B cell (primary cell): ENCODE results near the gene SPTY2D1. TPM values are rescaled to one million over a fixed set of nuclear protein-coding genes. Genes with fewer than 3 reads are reported as not detected.

Source experiments
- ATAC-seq: fragments of 200-7000 bp; cut with Tn5 transposase; one replicate; pipeline ENCODE4 v1.10.0; 2021; ENCODE audit warnings: low read depth, mild to moderate bottlenecking, moderate number of reproducible peaks, moderate library complexity
- CTCF ChIA-PET: fragments of 350-600 bp; sonication (Branson Sonifier 250); formaldehyde crosslinking; loops from one replicate; lab custom pipeline; 2021; ENCODE audit warnings: antibody characterized with exemption, inconsistent platforms; lab: Charles Lee
- POLR2A ChIA-PET: fragments of 350-600 bp; sonication (Branson Sonifier 250); formaldehyde crosslinking; loops from one replicate; lab custom pipeline; 2021; ENCODE audit warnings: antibody characterized with exemption; lab: Charles Lee
- DNase-seq: peaks from one replicate; pipeline ENCODE4 v3.0.0; 2013
- H2AFZ ChIP-seq: 2 replicates; pipeline ENCODE4 v1.6.1; 2012; ENCODE audit warnings: mild to moderate bottlenecking, low read depth, low read length; ENCODE audit not compliant: insufficient read depth, poor library complexity, severe bottlenecking
- H3K27ac ChIP-seq, 2 donors: 1 replicate in 1 of 2; 2 replicates in 1 of 2; pipeline ENCODE4 v1.5.1; 2012 to 2013; ENCODE audit warnings: low read length in 2 of 2, mild to moderate bottlenecking in 2 of 2, moderate library complexity in 1 of 2
- H3K27me3 ChIP-seq, 4 experiments: fragments of 200-600 bp in 1 of 4; sonication (generic) in 1 of 4; replicated peaks in 1 of 4; 1 replicate in 2 of 4; 2 replicates in 2 of 4; pipeline versions ENCODE4 v1.6.1 to v1.7.0; 2013 to 2016; ENCODE audit warnings: low read length in 3 of 4, mild to moderate bottlenecking in 2 of 4, mixed read lengths in 1 of 4, moderate library complexity in 1 of 4; ENCODE audit not compliant: insufficient read depth in 4 of 4, control insufficient read depth in 3 of 4; ENCODE audit errors: control extremely low read depth in 1 of 4
- H3K36me3 ChIP-seq, 2 experiments: replicated peaks in 1 of 2; 1 replicate in 1 of 2; 2 replicates in 1 of 2; pipeline versions ENCODE4 v1.6.1 to v1.7.1; 2013; ENCODE audit warnings: low read length in 1 of 2; ENCODE audit not compliant: insufficient read depth in 2 of 2, control insufficient read depth in 1 of 2; ENCODE audit errors: control extremely low read depth in 1 of 2, extremely low read depth in 1 of 2
- H3K4me1 ChIP-seq, 2 donors: fragments of 200-600 bp in 1 of 2; sonication (generic) in 1 of 2; 1 replicate in 1 of 2; 2 replicates in 1 of 2; pipeline versions ENCODE4 v1.5.1 to v1.6.1; 2013 to 2017; ENCODE audit warnings: low read length in 2 of 2; ENCODE audit not compliant: control insufficient read depth in 2 of 2, insufficient read depth in 2 of 2
- H3K4me2 ChIP-seq: replicated peaks from 2 replicates; pipeline ENCODE3; 2012; ENCODE audit warnings: mild to moderate bottlenecking, low read depth, low read length; ENCODE audit not compliant: poor library complexity, severe bottlenecking
- H3K4me3 ChIP-seq, 5 experiments: fragments of 200-600 bp in 1 of 5; sonication (generic) in 1 of 5; 1 replicate in 3 of 5; 2 replicates in 2 of 5; pipeline versions ENCODE4 v1.5.1 to v1.7.0; 2011 to 2016; ENCODE audit warnings: low read length in 4 of 5, mild to moderate bottlenecking in 4 of 5, low read depth in 2 of 5, control low read depth in 1 of 5, moderate library complexity in 1 of 5; ENCODE audit not compliant: insufficient read depth in 1 of 5; ENCODE audit errors: control extremely low read depth in 1 of 5, extremely low read depth in 1 of 5
- H3K79me2 ChIP-seq: fragments of 200-600 bp; sonication (generic); one replicate; pipeline ENCODE4 v1.6.0; 2016; ENCODE audit warnings: low read length; ENCODE audit not compliant: control insufficient read depth, insufficient read depth
- H3K9ac ChIP-seq: fragments of 200-600 bp; sonication (generic); 2 replicates; pipeline ENCODE4 v1.6.1; 2017; ENCODE audit warnings: mild to moderate bottlenecking, low read length, moderate library complexity
- H3K9me3 ChIP-seq, 3 donors: one replicate each; pipeline versions ENCODE4 v1.6.1 to v1.7.1; 2013; ENCODE audit warnings: low read length in 2 of 3; ENCODE audit not compliant: control insufficient read depth in 2 of 3, insufficient read depth in 1 of 3; ENCODE audit errors: control extremely low read depth in 1 of 3
- H4K20me1 ChIP-seq: 2 replicates; pipeline ENCODE4 v1.6.0; 2012; ENCODE audit warnings: mild to moderate bottlenecking, low read length; ENCODE audit not compliant: insufficient read depth, control insufficient read depth, poor library complexity, severe bottlenecking
- H3K27ac Mint-ChIP-seq: one replicate; pipeline ENCODE4 v1.8.0; 2021; ENCODE audit warnings: mixed read lengths
- H3K27me3 Mint-ChIP-seq: one replicate; pipeline ENCODE4 v1.8.0; 2021; ENCODE audit warnings: mixed read lengths
- H3K4me1 Mint-ChIP-seq: one replicate; pipeline ENCODE4 v1.8.0; 2021; ENCODE audit warnings: mixed read lengths
- H3K4me3 Mint-ChIP-seq: one replicate; pipeline ENCODE4 v1.8.0; 2021; ENCODE audit warnings: mixed read lengths
- H3K9me3 Mint-ChIP-seq: one replicate; pipeline ENCODE4 v1.8.0; 2022; ENCODE audit warnings: mixed read lengths; ENCODE audit not compliant: insufficient read depth
- EZH2 ChIP-seq: IDR thresholded peaks from 2 replicates; pipeline ENCODE4 v1.6.1; 2012; ENCODE audit warnings: borderline replicate concordance, low read depth, mild to moderate bottlenecking, moderate library complexity, low read length; ENCODE audit not compliant: insufficient read depth, poor library complexity, severe bottlenecking
- intact Hi-C: fragments of 100-400 bp; cut with micrococcal nuclease; formaldehyde crosslinking; loops from one replicate; pipeline ENCODE4 v1.10.0; 2022
- polyA plus RNA-seq: library from polyadenylated mRNA; depleted of rRNA; stranded (reverse); fragments of >200 nt; gene quantifications from 2 replicates; pipeline ENCODE4 v1.2.3, GENCODE V29; 2012
- total RNA-seq, 2 donors: library from RNA; stranded (reverse); fragments of 120-200 nt in 1 of 2; gene quantifications; 1 replicate in 1 of 2; 2 replicates in 1 of 2; pipeline versions ENCODE4 v1.2.3 to v1.2.4, GENCODE V29; 2013 to 2022
- TF ChIP-seq, protein P1 (sequence below): fragments of 200-600 bp; IDR thresholded peaks from one replicate; pipeline ENCODE4 v1.8.0; 2022; ENCODE audit warnings: antibody characterized with exemption, mild to moderate bottlenecking

The SPTY2D1 gene
- total and polyA plus RNA-seq, 2 donors (not counting 1 experiment from before 2014, with no cell fraction given): 4.7 to 17.8 TPM

DNA sequence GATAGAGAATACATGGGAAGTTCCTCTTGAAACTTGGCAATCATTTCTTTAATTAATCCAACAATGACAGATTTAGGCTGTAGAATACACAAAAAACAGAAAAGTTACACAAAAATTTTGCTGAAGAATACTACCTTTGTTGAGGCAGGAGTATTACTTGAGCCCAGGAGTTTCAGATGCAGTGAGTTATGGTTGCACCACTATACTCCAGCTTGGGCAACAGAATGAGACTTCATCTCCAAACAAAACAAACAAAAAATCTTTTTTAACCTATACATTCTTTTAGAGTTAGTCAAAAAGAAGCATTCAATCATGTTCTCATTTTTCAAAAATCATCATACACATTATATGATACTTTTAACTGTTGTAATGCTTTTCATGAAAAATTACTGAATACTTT, 67.7 kb downstream of the SPTY2D1 start:
- H3K9ac ChIP-seq: no peak overlapping the region
- POLR2A ChIA-PET: no interaction called here
- H3K27ac Mint-ChIP-seq: no peak overlapping the region

DNA sequence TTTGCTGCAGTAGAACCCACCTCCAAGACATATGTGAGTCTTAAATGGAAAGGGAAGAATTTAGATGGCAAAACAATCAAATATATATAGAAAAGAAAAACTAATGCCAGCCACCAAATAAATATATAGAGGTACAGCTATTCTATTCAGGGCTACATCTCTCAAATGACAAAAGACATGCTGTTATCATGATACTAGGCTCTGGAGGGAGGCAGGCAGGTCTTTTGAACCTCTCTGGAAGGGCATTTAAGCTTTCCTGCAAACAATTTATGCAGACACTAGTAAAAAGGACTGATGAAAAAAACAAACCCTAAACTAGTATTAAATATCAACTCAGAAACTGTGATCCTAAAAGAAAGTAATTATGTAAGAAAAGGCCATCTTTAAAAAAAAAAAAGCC, 70.0 kb downstream of the SPTY2D1 start:
- H3K27me3 Mint-ChIP-seq: no peaks in the 10 kb centered on the region

More for the DNA sequence above, 67.7 kb downstream of the SPTY2D1 start:
- Histone ChIP-seq H3K27me3 (no peaks in the 10 kb centered on the region), H3K79me2 (no peaks in the 10 kb centered on the region), H3K4me3 (no peak overlapping the region), H3K9me3 (no peaks in the 10 kb centered on the region), H4K20me1 (no peaks in the 10 kb centered on the region), H3K36me3 (no peaks in the 10 kb centered on the region), H2AFZ (no peak overlapping the region), H3K27ac (no peak overlapping the region), H3K4me2 (no peak overlapping the region), H3K4me1 (no peaks in the 10 kb centered on the region)
- no peak overlapping the region for H3K4me3 Mint-ChIP-seq
- CTCF ChIA-PET: interaction anchor here (0.6 kb wide), 1 partner anchor 224 kb away, joined by 3 read pairs; no protein-coding TSS in a partner anchor
- ATAC-seq (no peak), DNase-seq (no peak)
- TF ChIP-seq EZH2: no peak
- TF ChIP-seq, protein P1, sequence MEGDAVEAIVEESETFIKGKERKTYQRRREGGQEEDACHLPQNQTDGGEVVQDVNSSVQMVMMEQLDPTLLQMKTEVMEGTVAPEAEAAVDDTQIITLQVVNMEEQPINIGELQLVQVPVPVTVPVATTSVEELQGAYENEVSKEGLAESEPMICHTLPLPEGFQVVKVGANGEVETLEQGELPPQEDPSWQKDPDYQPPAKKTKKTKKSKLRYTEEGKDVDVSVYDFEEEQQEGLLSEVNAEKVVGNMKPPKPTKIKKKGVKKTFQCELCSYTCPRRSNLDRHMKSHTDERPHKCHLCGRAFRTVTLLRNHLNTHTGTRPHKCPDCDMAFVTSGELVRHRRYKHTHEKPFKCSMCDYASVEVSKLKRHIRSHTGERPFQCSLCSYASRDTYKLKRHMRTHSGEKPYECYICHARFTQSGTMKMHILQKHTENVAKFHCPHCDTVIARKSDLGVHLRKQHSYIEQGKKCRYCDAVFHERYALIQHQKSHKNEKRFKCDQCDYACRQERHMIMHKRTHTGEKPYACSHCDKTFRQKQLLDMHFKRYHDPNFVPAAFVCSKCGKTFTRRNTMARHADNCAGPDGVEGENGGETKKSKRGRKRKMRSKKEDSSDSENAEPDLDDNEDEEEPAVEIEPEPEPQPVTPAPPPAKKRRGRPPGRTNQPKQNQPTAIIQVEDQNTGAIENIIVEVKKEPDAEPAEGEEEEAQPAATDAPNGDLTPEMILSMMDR: no peak
- no peaks in the 10 kb centered on the region for H3K27me3 Mint-ChIP-seq
- intact Hi-C loops: no loop called here
- H3K9me3 Mint-ChIP-seq: no peaks in the 10 kb centered on the region
- no peaks in the 10 kb centered on the region for H3K4me1 Mint-ChIP-seq

More for the DNA sequence above, 70.0 kb downstream of the SPTY2D1 start:
- TF ChIP-seq, protein P1: no peak
- no peak for TF ChIP-seq EZH2
- DNase-seq: no peak
- Histone ChIP-seq H3K36me3 (peaks cover 0 to 3% of the 10 kb centered on the region in 2 experiments), H3K4me2 (no peak overlapping the region), H3K79me2 (no peaks in the 10 kb centered on the region), H3K4me3 (no peak overlapping the region), H3K9ac (no peak overlapping the region), H2AFZ (no peak overlapping the region), H3K27ac (no peak overlapping the region), H4K20me1 (no peaks in the 10 kb centered on the region), H3K4me1 (no peaks in the 10 kb centered on the region), H3K27me3 (no peaks in the 10 kb centered on the region), H3K9me3 (no peaks in the 10 kb centered on the region)
- H3K4me1 Mint-ChIP-seq: no peaks in the 10 kb centered on the region
- H3K27ac Mint-ChIP-seq: no peak overlapping the region
- ATAC-seq: no peak
- intact Hi-C loops: no loop called here
- H3K9me3 Mint-ChIP-seq: no peaks in the 10 kb centered on the region
- ChIA-PET CTCF (interaction anchor here (1.0 kb wide), 1 partner anchor 200 kb away, joined by 3 read pairs; no protein-coding TSS in a partner anchor), POLR2A (no interaction called here)
- no peak overlapping the region for H3K4me3 Mint-ChIP-seq
